Gastrocnemius medialis (tissue), 4 donors: ENCODE data around the gene MPC1L. TPM values are rescaled to one million over a fixed set of nuclear protein-coding genes. Genes with fewer than 3 reads are reported as not detected.
A peak's percentile ranks its signal among the peaks of the same experiment; 100 is the strongest.

Source experiments
- ATAC-seq, 2 donors: fragments of 150-250 bp; one replicate each; pipeline ENCODE4 v1.9.1; 2016
- DNase-seq, 2 donors: peaks; one replicate each; pipeline ENCODE4 v3.0.0-alpha.2; 2019
- H3K27ac ChIP-seq, 4 donors: fragments of 200-600 bp; sonication (generic); 1 replicate in 1 of 4; 2 replicates in 3 of 4; pipeline ENCODE4 v1.5.1; 2016 to 2018; ENCODE audit warnings: mild to moderate bottlenecking in 2 of 4, moderate library complexity in 1 of 4
- H3K27me3 ChIP-seq, 3 donors: fragments of 200-600 bp; sonication (generic) in 2 of 3; 1 replicate in 1 of 3; 2 replicates in 2 of 3; pipeline versions ENCODE4 v1.5.1 to v1.6.0; 2016 to 2019; ENCODE audit warnings: mild to moderate bottlenecking in 1 of 3, moderate library complexity in 1 of 3
- H3K36me3 ChIP-seq, 2 donors: fragments of 200-600 bp; sonication (generic) in 1 of 2; one replicate each; pipeline ENCODE4 v1.5.1; 2017 to 2018
- H3K4me1 ChIP-seq, 2 donors: fragments of 200-600 bp; sonication (generic) in 1 of 2; one replicate each; pipeline ENCODE4 v1.5.1; 2016 to 2017; ENCODE audit warnings: mild to moderate bottlenecking in 2 of 2
- H3K4me3 ChIP-seq, 4 donors: fragments of 200-600 bp; sonication (generic) in 3 of 4; 1 replicate in 1 of 4; 2 replicates in 3 of 4; pipeline ENCODE4 v1.5.1; 2016 to 2019; ENCODE audit warnings: mild to moderate bottlenecking in 2 of 4
- H3K9me3 ChIP-seq, 3 donors: fragments of 200-600 bp; sonication (generic) in 2 of 3; 1 replicate in 1 of 3; 2 replicates in 2 of 3; pipeline ENCODE4 v1.5.1; 2016 to 2019
- CTCF ChIP-seq, 5 experiments: fragments of 450-650 bp in 3 of 5; fragments of 200-600 bp in 2 of 5; sonication (generic) in 2 of 5; IDR thresholded peaks in 4 of 5; conservative IDR thresholded peaks in 1 of 5; 1 replicate in 4 of 5; 2 replicates in 1 of 5; pipeline ENCODE4 v1.5.1; 2016 to 2019; ENCODE audit warnings: antibody characterized with exemption in 5 of 5, mild to moderate bottlenecking in 3 of 5, moderate library complexity in 3 of 5
- POLR2A ChIP-seq, 2 donors: fragments of 450-650 bp; IDR thresholded peaks; one replicate each; pipeline ENCODE4 v1.6.1; 2017; ENCODE audit warnings: antibody characterized with exemption in 2 of 2, mild to moderate bottlenecking in 2 of 2, moderate library complexity in 2 of 2
- in situ Hi-C, 4 donors: fragments of 200-750 bp; cut with MboI; loops; one replicate each; pipeline versions ENCODE4 v1.15.0 to v1.8.0; 2017; ENCODE audit warnings: low sequenced_read_pairs in 4 of 4
- intact Hi-C: fragments of 100-400 bp; cut with DNase I; formaldehyde crosslinking; loops from one replicate; pipeline ENCODE4 v1.15.1; 2023; ENCODE audit warnings: low total_unique reads
- total RNA-seq, 4 donors: library from RNA; depleted of rRNA; stranded (reverse); fragments of >200 nt; gene quantifications; one replicate each; pipeline versions ENCODE4 v1.1.0 to v1.2.3, GENCODE V29; 2016

Gene MPC1L
- total RNA-seq, 4 donors from 2014 or later = not detected

- in situ Hi-C loops (loop anchor here (5.0 to 25.0 kb wide), 6 partner anchors 93 to 603 kb away; no protein-coding TSS in a partner anchor), intact Hi-C loops (loop anchor here (1.0 to 5.0 kb wide), 2 partner anchors 143 to 601 kb away; no protein-coding TSS in a partner anchor)
- Histone ChIP-seq H3K9me3 (no peaks in the 10 kb centered on the region), H3K27me3 (no peaks in the 10 kb centered on the region), H3K4me1 (peaks cover 7 to 10% of the 10 kb centered on the region in 2 donors), H3K27ac (peak overlapping the region; percentile 22 to 57 (median 40)), H3K4me3 (no peak overlapping the region), H3K36me3 (no peaks in the 10 kb centered on the region)
- TF ChIP-seq CTCF (IDR thresholded peaks at IDR 0.05 in 4 of 5, conservative IDR thresholded peaks at IDR 0.05 in 1 of 5) = peak; percentile 71 to 91 (median 82)
- no peak for TF ChIP-seq POLR2A (IDR thresholded peaks at IDR 0.05)
- DNase-seq (peak in 1 of 2 donors; percentile 47), ATAC-seq (no peak)
These were observed 28.5 kb downstream of the MPC1L start for GRCh38 chrX:40651620-40652223.

DNA sequence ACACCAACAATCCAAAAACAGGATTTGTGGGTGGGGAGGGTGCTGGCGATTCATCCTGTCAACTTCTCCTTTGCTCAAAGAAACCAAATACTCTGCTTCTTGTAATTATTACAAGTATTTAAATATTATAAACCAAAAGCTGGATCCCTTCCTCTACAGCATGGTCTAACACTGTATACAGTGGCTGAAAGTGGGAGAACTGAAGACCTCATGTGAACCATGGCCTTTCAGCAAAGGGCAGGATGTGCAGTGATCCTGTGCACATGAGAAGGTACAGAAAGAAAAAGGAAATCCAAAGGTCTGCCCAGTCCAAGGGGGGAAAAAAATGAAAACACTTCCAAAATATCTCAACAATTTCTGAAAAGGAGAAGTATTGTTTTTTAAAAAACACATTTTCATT is 29.4 kb downstream of the MPC1L start:
- TF ChIP-seq POLR2A (IDR thresholded peaks at IDR 0.05) (no peak), CTCF (IDR thresholded peaks at IDR 0.05 in 4 of 5, conservative IDR thresholded peaks at IDR 0.05 in 1 of 5) (no peak)
- Histone ChIP-seq H3K27ac (peak overlapping the region in 2 of 4 donors; percentile 20 to 48), H3K4me1 (peaks cover 7 to 10% of the 10 kb centered on the region in 2 donors), H3K36me3 (peaks cover 0 to 5% of the 10 kb centered on the region in 2 donors), H3K9me3 (no peaks in the 10 kb centered on the region), H3K27me3 (no peaks in the 10 kb centered on the region), H3K4me3 (no peak overlapping the region)
- no peak for ATAC-seq
- in situ Hi-C loops = loop anchor here (5.0 to 25.0 kb wide), 6 partner anchors 92 to 602 kb away; no protein-coding TSS in a partner anchor
- intact Hi-C loops = loop anchor here (5.0 kb wide), 1 partner anchor 600 kb away; no protein-coding TSS in a partner anchor
- DNase-seq = no peak

DNA sequence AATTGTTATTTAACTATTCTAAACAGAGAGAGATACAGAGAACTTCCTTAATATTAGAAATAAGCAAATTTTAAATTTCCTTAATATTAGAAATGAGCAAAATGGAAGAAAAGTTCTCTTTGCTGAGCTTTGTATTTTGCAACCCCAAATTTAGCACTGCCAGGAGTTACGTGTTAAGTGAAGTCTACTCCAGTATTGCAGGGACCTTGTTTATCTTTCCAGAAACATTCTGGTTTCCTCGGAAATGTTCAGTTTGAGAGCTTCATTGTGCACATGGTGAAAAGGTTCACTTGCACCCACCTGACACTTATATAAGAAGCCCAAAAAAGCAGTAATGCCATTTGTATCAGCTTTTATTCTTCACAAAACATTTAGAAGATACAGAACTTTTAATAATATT is 30.3 kb downstream of the MPC1L start:
- in situ Hi-C loops (loop anchor here (5.0 to 25.0 kb wide), 6 partner anchors 91 to 601 kb away; no protein-coding TSS in a partner anchor), intact Hi-C loops (loop anchor here (5.0 kb wide), 1 partner anchor 599 kb away; no protein-coding TSS in a partner anchor)
- Histone ChIP-seq H3K36me3 (peaks cover 0 to 10% of the 10 kb centered on the region in 2 donors), H3K27ac (peak overlapping the region in 3 of 4 donors; percentile 20 to 48 (median 30)), H3K27me3 (no peaks in the 10 kb centered on the region), H3K4me1 (peaks cover 6 to 7% of the 10 kb centered on the region in 2 donors), H3K9me3 (no peaks in the 10 kb centered on the region), H3K4me3 (no peak overlapping the region)
- no peak for ATAC-seq
- no peak for DNase-seq
- no peak for TF ChIP-seq CTCF (IDR thresholded peaks at IDR 0.05 in 4 of 5, conservative IDR thresholded peaks at IDR 0.05 in 1 of 5)

- in situ Hi-C loops = loop anchor here in 2 of 4 donors (10.0 to 25.0 kb wide), 2 partner anchors 134 to 452 kb away; no protein-coding TSS in a partner anchor
- no peak overlapping the region for H3K4me3 ChIP-seq
- peaks cover 0 to 35% of the 10 kb centered on the region in 2 donors for H3K36me3 ChIP-seq
- intact Hi-C loops = no loop called here
- TF ChIP-seq POLR2A (IDR thresholded peaks at IDR 0.05) (no peak), CTCF (IDR thresholded peaks at IDR 0.05 in 4 of 5, conservative IDR thresholded peaks at IDR 0.05 in 1 of 5) (no peak)
- H3K27ac ChIP-seq = no peak overlapping the region
- no peak for ATAC-seq
- no peaks in the 10 kb centered on the region for H3K9me3 ChIP-seq
- no peak for DNase-seq
- H3K4me1 ChIP-seq = no peaks in the 10 kb centered on the region
- H3K27me3 ChIP-seq = peaks cover 0 to 2% (median 0%) of the 10 kb centered on the region in 3 donors
These were observed 37.2 kb downstream of the MPC1L start for GRCh38 chrX:40660381-40660780.
